ENCODE data around the gene CELF5. TPM values are rescaled to one million over a fixed set of nuclear protein-coding genes. Genes with fewer than 3 reads are reported as not detected.
"Not testable (repeated sequence)": the region's sequence is repeated elsewhere in the genome, so short reads cannot be mapped to it uniquely, and the experiment has no call there.

The CELF5 gene
- total RNA-seq, 4 donors from 2014 or later: 0.28 to 0.73 TPM; not detected in 2

- no peaks in the 10 kb centered on the region for H3K4me1 ChIP-seq
- H3K27ac ChIP-seq: no peak overlapping the region
- H3K27me3 ChIP-seq: peaks cover 0 to 5% of the 10 kb centered on the region in 2 donors
- intact Hi-C loops (cut with DNase I; ENCODE audit: low total_unique reads): no loop called here
- no peak for DNase-seq
- H3K4me3 ChIP-seq: no peak overlapping the region
- H3K36me3 ChIP-seq: no peaks in the 10 kb centered on the region
- H3K9me3 ChIP-seq: no peaks in the 10 kb centered on the region
- no peak for TF ChIP-seq CTCF (IDR thresholded peaks at IDR 0.05)
- no peak for TF ChIP-seq POLR2A (IDR thresholded peaks at IDR 0.05)
Measured at GRCh38 chr19:3295581-3295980, 71.1 kb downstream of the CELF5 start.

- TF ChIP-seq POLR2A (IDR thresholded peaks at IDR 0.05): no peak
- H3K4me3 ChIP-seq: no peak overlapping the region
- no peaks in the 10 kb centered on the region for H3K36me3 ChIP-seq
- DNase-seq: no peak
- intact Hi-C loops (cut with DNase I; ENCODE audit: low total_unique reads): no loop called here
- H3K4me1 ChIP-seq: no peaks in the 10 kb centered on the region
- no peaks in the 10 kb centered on the region for H3K9me3 ChIP-seq
- no peak overlapping the region for H3K27ac ChIP-seq
- peaks cover 0 to 4% of the 10 kb centered on the region in 2 donors for H3K27me3 ChIP-seq
Measured at GRCh38 chr19:3296034-3296433, 71.6 kb downstream of the CELF5 start.

- no peak for DNase-seq
- intact Hi-C loops (cut with DNase I; ENCODE audit: low total_unique reads): no loop called here
- H3K9me3 ChIP-seq: no peaks in the 10 kb centered on the region
- H3K27ac ChIP-seq: no peak overlapping the region
- H3K36me3 ChIP-seq: no peaks in the 10 kb centered on the region
- TF ChIP-seq POLR2A (IDR thresholded peaks at IDR 0.05) (no peak), CTCF (IDR thresholded peaks at IDR 0.05) (no peak)
- H3K27me3 ChIP-seq: peaks cover 0 to 4% of the 10 kb centered on the region in 2 donors
- H3K4me1 ChIP-seq: no peaks in the 10 kb centered on the region
- H3K4me3 ChIP-seq: no peak overlapping the region
Measured at GRCh38 chr19:3296446-3296845, 72.0 kb downstream of the CELF5 start.

- TF ChIP-seq CTCF (IDR thresholded peaks at IDR 0.05): no peak
- no peak for TF ChIP-seq POLR2A (IDR thresholded peaks at IDR 0.05)
- H3K4me1 ChIP-seq: no peaks in the 10 kb centered on the region
- H3K36me3 ChIP-seq: no peaks in the 10 kb centered on the region
- no peak overlapping the region for H3K27ac ChIP-seq
- intact Hi-C loops (cut with DNase I; ENCODE audit: low total_unique reads): no loop called here
- H3K9me3 ChIP-seq: no peaks in the 10 kb centered on the region
- no peak for DNase-seq
- peaks cover 0 to 14% of the 10 kb centered on the region in 2 donors for H3K27me3 ChIP-seq
- H3K4me3 ChIP-seq: no peak overlapping the region
Measured at GRCh38 chr19:3298853-3299449, 74.5 kb downstream of the CELF5 start.

GRCh38 chr19:3300566-3300965 is 76.1 kb downstream of the CELF5 start:
- H3K4me1 ChIP-seq; H3K27ac ChIP-seq; H3K9me3 ChIP-seq; intact Hi-C loops (cut with DNase I; ENCODE audit: low total_unique reads); H3K4me3 ChIP-seq; H3K36me3 ChIP-seq; DNase-seq: not testable (repeated sequence)
- H3K27me3 ChIP-seq: peaks cover 0 to 14% of the 10 kb centered on the region in 2 donors

GRCh38 chr19:3302755-3303154 is 78.3 kb downstream of the CELF5 start:
- H3K36me3 ChIP-seq: no peaks in the 10 kb centered on the region
- no peak for TF ChIP-seq CTCF (IDR thresholded peaks at IDR 0.05)
- no peak for TF ChIP-seq POLR2A (IDR thresholded peaks at IDR 0.05)
- peaks cover 0 to 22% of the 10 kb centered on the region in 2 donors for H3K27me3 ChIP-seq
- no peaks in the 10 kb centered on the region for H3K9me3 ChIP-seq
- DNase-seq: no peak
- intact Hi-C loops (cut with DNase I; ENCODE audit: low total_unique reads): no loop called here
- no peak overlapping the region for H3K27ac ChIP-seq
- no peaks in the 10 kb centered on the region for H3K4me1 ChIP-seq
- no peak overlapping the region for H3K4me3 ChIP-seq
